Tibial nerve (tissue), 4 donors: ENCODE results near the gene ART1. TPM values are rescaled to one million over a fixed set of nuclear protein-coding genes. Genes with fewer than 3 reads are reported as not detected.
"Not testable (repeated sequence)": the region's sequence is repeated elsewhere in the genome, so short reads cannot be mapped to it uniquely, and the experiment has no call there.

Source experiments
- DNase-seq, 2 donors: peaks; one replicate each; pipeline ENCODE4 v3.0.0-alpha.2; 2019; ENCODE audit warnings: low spot score in 2 of 2
- H3K27ac ChIP-seq, 4 donors: fragments of 200-600 bp; sonication (generic) in 3 of 4; one replicate each; pipeline ENCODE4 v1.5.1; 2017 to 2019; ENCODE audit warnings: mild to moderate bottlenecking in 1 of 4
- H3K27me3 ChIP-seq, 2 donors: fragments of 200-600 bp; sonication (generic) in 1 of 2; one replicate each; pipeline versions ENCODE4 v1.5.1 to v1.6.0; 2017 to 2019
- H3K36me3 ChIP-seq, 3 donors: fragments of 200-600 bp; sonication (generic); one replicate each; pipeline ENCODE4 v1.5.1; 2018 to 2019
- H3K4me1 ChIP-seq, 4 donors: fragments of 200-600 bp; sonication (generic) in 3 of 4; one replicate each; pipeline ENCODE4 v1.5.1; 2017 to 2019
- H3K4me3 ChIP-seq, 4 donors: fragments of 200-600 bp; sonication (generic) in 3 of 4; one replicate each; pipeline ENCODE4 v1.5.1; 2017 to 2019; ENCODE audit warnings: mild to moderate bottlenecking in 1 of 4, moderate library complexity in 1 of 4
- H3K9me3 ChIP-seq, 4 donors: fragments of 200-600 bp; sonication (generic) in 3 of 4; one replicate each; pipeline ENCODE4 v1.5.1; 2017 to 2019
- CTCF ChIP-seq, 5 experiments: fragments of 200-600 bp in 3 of 5; fragments of 450-650 bp in 2 of 5; sonication (generic) in 3 of 5; IDR thresholded peaks; one replicate each; pipeline ENCODE4 v1.5.1; 2016 to 2019; ENCODE audit warnings: antibody characterized with exemption in 5 of 5, mild to moderate bottlenecking in 3 of 5, moderate library complexity in 2 of 5
- EP300 ChIP-seq, 2 donors: sonication (generic); formaldehyde crosslinking; IDR thresholded peaks; one replicate each; pipeline ENCODE4 v1.6.1; 2017; ENCODE audit warnings: antibody characterized with exemption in 2 of 2, mild to moderate bottlenecking in 1 of 2
- POLR2A ChIP-seq, 2 donors: fragments of 450-650 bp; IDR thresholded peaks; one replicate each; pipeline ENCODE4 v1.6.1; 2017; ENCODE audit warnings: antibody characterized with exemption in 2 of 2, mild to moderate bottlenecking in 2 of 2, moderate library complexity in 2 of 2
- WGBS, 2 donors: methylation state at CpG; one replicate each; pipeline ENCODE4 v1.1.5; 2018; 5-methylcytosine and 5-hydroxymethylcytosine counted together
- total RNA-seq, 4 donors: library from RNA; depleted of rRNA; stranded (reverse); fragments of >200 nt; gene quantifications; one replicate each; pipeline ENCODE4 v1.1.0, GENCODE V29; 2016

The ART1 gene
- total RNA-seq = 1 to 10 TPM in 2 of 4 donors, not detected in 2; 2.4 to 2.8 TPM

GRCh38 chr11:3644817-3645235 lies at the start of gene ART1:
ART1 (plus strand) TSS chr11:3645128; CDS start chr11:3659214, 14,086 bp downstream.
- H3K27me3 ChIP-seq = peaks cover 0 to 61% of the 10 kb centered on the region in 2 donors
- WGBS, 2 donors = 60 to 76% methylated on average over 4 of the region's 4 CpGs

GRCh38 chr11:3597743-3598142 lies 47.2 kb upstream of the ART1 start:
- not testable (repeated sequence) for H3K27ac ChIP-seq, H3K27me3 ChIP-seq, H3K4me1 ChIP-seq, H3K36me3 ChIP-seq, H3K4me3 ChIP-seq, DNase-seq, H3K9me3 ChIP-seq
- 93 to 94% methylated on average over 15 of the region's 15 CpGs for WGBS, 2 donors

More at GRCh38 chr11:3644817-3645235, at the start of gene ART1:
- Histone ChIP-seq H3K36me3 (no peaks in the 10 kb centered on the region), H3K27ac (no peak within 1 kb of the TSS), H3K4me3 (no peak within 1 kb of the TSS), H3K9me3 (no peaks in the 10 kb centered on the region), H3K4me1 (peaks cover 0 to 21% (median 8%) of the 10 kb centered on the region in 4 donors)
- DNase-seq = no peak
- TF ChIP-seq POLR2A (IDR thresholded peaks at IDR 0.05) (no peak), EP300 (IDR thresholded peaks at IDR 0.05) (no peak), CTCF (IDR thresholded peaks at IDR 0.05) (no peak)

GRCh38 chr11:3600201-3600600 lies 44.7 kb upstream of the ART1 start:
- 79 to 90% methylated on average over 10 of the region's 10 CpGs for WGBS, 2 donors
- H3K27ac ChIP-seq, H3K36me3 ChIP-seq, DNase-seq, H3K27me3 ChIP-seq, H3K9me3 ChIP-seq, H3K4me1 ChIP-seq, H3K4me3 ChIP-seq: not testable (repeated sequence)

GRCh38 chr11:3604167-3604566 lies 40.8 kb upstream of the ART1 start:
- Histone ChIP-seq H3K27me3 (no peaks in the 10 kb centered on the region), H3K4me3 (no peak overlapping the region), H3K4me1 (no peaks in the 10 kb centered on the region), H3K36me3 (no peaks in the 10 kb centered on the region), H3K9me3 (no peaks in the 10 kb centered on the region), H3K27ac (no peak overlapping the region)
- 42 to 45% methylated on average over 3 of the region's 3 CpGs for WGBS, 2 donors
- no peak for DNase-seq
- TF ChIP-seq CTCF (IDR thresholded peaks at IDR 0.05) (no peak), POLR2A (IDR thresholded peaks at IDR 0.05) (no peak), EP300 (IDR thresholded peaks at IDR 0.05) (no peak)

GRCh38 chr11:3605283-3605662 lies 39.7 kb upstream of the ART1 start:
- Histone ChIP-seq H3K27ac (no peak overlapping the region), H3K4me1 (no peaks in the 10 kb centered on the region), H3K4me3 (no peak overlapping the region), H3K27me3 (no peaks in the 10 kb centered on the region), H3K9me3 (no peaks in the 10 kb centered on the region), H3K36me3 (no peaks in the 10 kb centered on the region)
- DNase-seq = no peak
- 88 to 89% methylated on average over 3 of the region's 3 CpGs for WGBS, 2 donors
- no peak for TF ChIP-seq EP300 (IDR thresholded peaks at IDR 0.05)
- TF ChIP-seq CTCF (IDR thresholded peaks at IDR 0.05) = no peak
- no peak for TF ChIP-seq POLR2A (IDR thresholded peaks at IDR 0.05)

GRCh38 chr11:3605771-3606203 lies 39.1 kb upstream of the ART1 start:
- TF ChIP-seq CTCF (IDR thresholded peaks at IDR 0.05) = no peak
- no peak for TF ChIP-seq EP300 (IDR thresholded peaks at IDR 0.05)
- no peak for TF ChIP-seq POLR2A (IDR thresholded peaks at IDR 0.05)
- no peaks in the 10 kb centered on the region for H3K27me3 ChIP-seq
- no peak overlapping the region for H3K27ac ChIP-seq
- no peaks in the 10 kb centered on the region for H3K9me3 ChIP-seq
- H3K36me3 ChIP-seq = no peaks in the 10 kb centered on the region
- no peaks in the 10 kb centered on the region for H3K4me1 ChIP-seq
- no peak for DNase-seq
- WGBS, 2 donors = 81 to 86% methylated on average over 5 of the region's 5 CpGs
- H3K4me3 ChIP-seq = no peak overlapping the region
